Measurements from ENCODE around the gene TEKT5. TPM values are rescaled to one million over a fixed set of nuclear protein-coding genes. Genes with fewer than 3 reads are reported as not detected.

Gene TEKT5
- total RNA-seq, 1 donor from 2014 or later: not detected

GRCh38 chr16:10592611-10593010, 102.1 kb downstream of the TEKT5 start:
- no peak overlapping the region for H3K4me3 Mint-ChIP-seq
- no peaks in the 10 kb centered on the region for H3K9me3 Mint-ChIP-seq
- no peak for DNase-seq
- intact Hi-C loops (cut with micrococcal nuclease): no loop called here
- peaks cover 9% of the 10 kb centered on the region for H3K27me3 Mint-ChIP-seq
- no peaks in the 10 kb centered on the region for H3K36me3 Mint-ChIP-seq (ENCODE audit: low read depth)
- H3K4me1 Mint-ChIP-seq: no peaks in the 10 kb centered on the region
- H3K27ac Mint-ChIP-seq: no peak overlapping the region

- H3K4me1 Mint-ChIP-seq: no peaks in the 10 kb centered on the region
- intact Hi-C loops (cut with micrococcal nuclease): no loop called here
- no peak for DNase-seq
- H3K9me3 Mint-ChIP-seq: no peaks in the 10 kb centered on the region
- no peak overlapping the region for H3K27ac Mint-ChIP-seq
- H3K4me3 Mint-ChIP-seq: no peak overlapping the region
- peaks cover 9% of the 10 kb centered on the region for H3K27me3 Mint-ChIP-seq
- no peaks in the 10 kb centered on the region for H3K36me3 Mint-ChIP-seq (ENCODE audit: low read depth)
Observed at GRCh38 chr16:10590342-10590741, 104.4 kb downstream of the TEKT5 start.

GRCh38 chr16:10589109-10589508, 105.6 kb downstream of the TEKT5 start:
- Mint-ChIP-seq H3K4me1 (no peaks in the 10 kb centered on the region), H3K9me3 (no peaks in the 10 kb centered on the region), H3K27ac (no peak overlapping the region), H3K27me3 (peaks cover 9% of the 10 kb centered on the region), H3K36me3 (ENCODE audit: low read depth) (no peaks in the 10 kb centered on the region), H3K4me3 (no peak overlapping the region)
- no peak for DNase-seq
- intact Hi-C loops (cut with micrococcal nuclease): no loop called here

GRCh38 chr16:10587622-10588021, 107.1 kb downstream of the TEKT5 start:
- peaks cover 18% of the 10 kb centered on the region for H3K27me3 Mint-ChIP-seq
- intact Hi-C loops (cut with micrococcal nuclease): no loop called here

GRCh38 chr16:10584981-10585438, 109.7 kb downstream of the TEKT5 start:
- peaks cover 34% of the 10 kb centered on the region for H3K27me3 Mint-ChIP-seq
- H3K27ac Mint-ChIP-seq: no peak overlapping the region
- no peaks in the 10 kb centered on the region for H3K36me3 Mint-ChIP-seq (ENCODE audit: low read depth)
- H3K4me3 Mint-ChIP-seq: no peak overlapping the region
- intact Hi-C loops (cut with micrococcal nuclease): no loop called here
- no peaks in the 10 kb centered on the region for H3K9me3 Mint-ChIP-seq
- no peak for DNase-seq
- peaks cover 3% of the 10 kb centered on the region for H3K4me1 Mint-ChIP-seq

More at GRCh38 chr16:10587622-10588021, 107.1 kb downstream of the TEKT5 start:
- Mint-ChIP-seq H3K4me1 (no peaks in the 10 kb centered on the region), H3K9me3 (no peaks in the 10 kb centered on the region), H3K4me3 (no peak overlapping the region), H3K27ac (no peak overlapping the region), H3K36me3 (ENCODE audit: low read depth) (no peaks in the 10 kb centered on the region)
- no peak for DNase-seq

GRCh38 chr16:10583269-10583668, 111.5 kb downstream of the TEKT5 start:
- Mint-ChIP-seq H3K4me3 (no peak overlapping the region), H3K36me3 (ENCODE audit: low read depth) (no peaks in the 10 kb centered on the region), H3K27me3 (peaks cover 42% of the 10 kb centered on the region), H3K27ac (no peak overlapping the region), H3K4me1 (peaks cover 3% of the 10 kb centered on the region), H3K9me3 (no peaks in the 10 kb centered on the region)
- intact Hi-C loops (cut with micrococcal nuclease): no loop called here
- no peak for DNase-seq

- Mint-ChIP-seq H3K4me1 (peaks cover 3% of the 10 kb centered on the region), H3K4me3 (no peak overlapping the region), H3K36me3 (ENCODE audit: low read depth) (no peaks in the 10 kb centered on the region), H3K27ac (no peak overlapping the region), H3K27me3 (peaks cover 48% of the 10 kb centered on the region), H3K9me3 (no peaks in the 10 kb centered on the region)
- intact Hi-C loops (cut with micrococcal nuclease): no loop called here
- no peak for DNase-seq
Observed at GRCh38 chr16:10581507-10581906, 113.2 kb downstream of the TEKT5 start.

GRCh38 chr16:10580883-10581247, 113.9 kb downstream of the TEKT5 start:
- Mint-ChIP-seq H3K27me3 (peaks cover 48% of the 10 kb centered on the region), H3K4me3 (no peak overlapping the region), H3K9me3 (no peaks in the 10 kb centered on the region), H3K27ac (no peak overlapping the region), H3K4me1 (peaks cover 3% of the 10 kb centered on the region), H3K36me3 (ENCODE audit: low read depth) (no peaks in the 10 kb centered on the region)
- intact Hi-C loops (cut with micrococcal nuclease): no loop called here
- no peak for DNase-seq

GRCh38 chr16:10579965-10580882, 114.5 kb downstream of the TEKT5 start, which contains the start of gene EMP2:
TSS of gene EMP2 (minus strand) at chr16:10580598. CDS start at chr16:10547617, 32,981 bp downstream.
- DNase-seq: no peak
- Mint-ChIP-seq H3K36me3 (ENCODE audit: low read depth) (no peaks in the 10 kb centered on the region), H3K9me3 (no peaks in the 10 kb centered on the region), H3K4me3 (no peak within 1 kb of the TSS), H3K4me1 (peaks cover 3% of the 10 kb centered on the region), H3K27me3 (peaks cover 48% of the 10 kb centered on the region), H3K27ac (no peak within 1 kb of the TSS)
- intact Hi-C loops (cut with micrococcal nuclease): no loop called here

- Mint-ChIP-seq H3K27ac (no peak overlapping the region), H3K4me1 (peaks cover 3% of the 10 kb centered on the region), H3K9me3 (no peaks in the 10 kb centered on the region), H3K4me3 (no peak overlapping the region), H3K27me3 (peaks cover 48% of the 10 kb centered on the region), H3K36me3 (ENCODE audit: low read depth) (no peaks in the 10 kb centered on the region)
- intact Hi-C loops (cut with micrococcal nuclease): no loop called here
- DNase-seq: no peak
Observed at GRCh38 chr16:10579575-10579964, 115.2 kb downstream of the TEKT5 start.

- intact Hi-C loops (cut with micrococcal nuclease): no loop called here
- DNase-seq: no peak
- Mint-ChIP-seq H3K36me3 (ENCODE audit: low read depth) (no peaks in the 10 kb centered on the region), H3K4me1 (peaks cover 3% of the 10 kb centered on the region), H3K27ac (no peak overlapping the region), H3K27me3 (peaks cover 46% of the 10 kb centered on the region), H3K9me3 (no peaks in the 10 kb centered on the region), H3K4me3 (no peak overlapping the region)
Observed at GRCh38 chr16:10578474-10579316, 116.0 kb downstream of the TEKT5 start.

Measured in activated CD4-positive, alpha-beta T cell treated with anti-CD3 and anti-CD28 coated beads, Interleukin-2, amount 10 ng/mL, durations not matched to agents 24 days and 14 days (primary cell).